Neural cell (in vitro differentiated cells): Measurements from ENCODE around the gene LRRC8B. TPM values are rescaled to one million over a fixed set of nuclear protein-coding genes. Genes with fewer than 3 reads are reported as not detected.

Source experiments
- H2AFZ ChIP-seq: fragments of 200-600, 300-800 bp; sonication (generic), shearing (Covaris generic); 2 replicates; pipeline ENCODE4 v1.6.0; 2014; ENCODE audit warnings: low read depth, mild to moderate bottlenecking, antibody characterized with exemption, low read length, moderate library complexity
- H3F3A ChIP-seq: fragments of 200-600 bp; shearing (Covaris generic); 2 replicates; pipeline ENCODE4 v1.6.1; 2016; ENCODE audit warnings: mild to moderate bottlenecking, moderate library complexity, mixed read lengths, antibody characterized with exemption, low read length; ENCODE audit not compliant: insufficient read depth, poor library complexity, severe bottlenecking
- H3K27ac ChIP-seq: fragments of 200-600, 300-800 bp; sonication (generic), shearing (Covaris generic); 2 replicates; pipeline ENCODE4 v1.5.1; 2014; ENCODE audit warnings: mild to moderate bottlenecking, low read length, moderate library complexity
- H3K27me3 ChIP-seq: fragments of 300-800, 200-600 bp; sonication (generic), shearing (Covaris generic); 2 replicates; pipeline ENCODE4 v1.6.0; 2014; ENCODE audit warnings: mild to moderate bottlenecking, low read depth, low read length, moderate library complexity; ENCODE audit not compliant: insufficient read depth
- H3K36me3 ChIP-seq: fragments of 300-800, 200-600 bp; sonication (generic), shearing (Covaris generic); 2 replicates; pipeline ENCODE4 v1.5.1; 2014; ENCODE audit warnings: mild to moderate bottlenecking, antibody characterized with exemption, low read length, moderate library complexity; ENCODE audit not compliant: insufficient read depth
- H3K4me2 ChIP-seq: fragments of 300-800, 200-600 bp; sonication (generic), shearing (Covaris generic); 2 replicates; pipeline ENCODE4 v1.6.0; 2014; ENCODE audit warnings: mild to moderate bottlenecking, low read length
- H3K4me3 ChIP-seq: fragments of 300-800, 200-600 bp; sonication (generic), shearing (Covaris generic); 2 replicates; pipeline ENCODE4 v1.5.1; 2014; ENCODE audit warnings: mild to moderate bottlenecking, low read length, moderate library complexity
- H3K79me2 ChIP-seq: fragments of 200-600 bp; shearing (Covaris generic); replicated peaks from 2 replicates; pipeline ENCODE4 v1.6.0; 2014; ENCODE audit warnings: mild to moderate bottlenecking, low read length, moderate library complexity; ENCODE audit not compliant: insufficient read depth
- H3K9ac ChIP-seq: fragments of 300-800, 200-600 bp; sonication (generic), shearing (Covaris generic); 2 replicates; pipeline ENCODE4 v1.6.1; 2016; ENCODE audit warnings: mild to moderate bottlenecking, low read length, mixed read lengths
- H3K9me2 ChIP-seq: fragments of 200-600 bp; shearing (Covaris generic); 2 replicates; pipeline ENCODE4 v1.6.1; 2016; ENCODE audit warnings: mild to moderate bottlenecking, low read length, mixed read lengths; ENCODE audit not compliant: insufficient read depth
- H3K9me3 ChIP-seq: fragments of 200-600, 300-800 bp; sonication (generic), shearing (Covaris generic); 2 replicates; pipeline ENCODE4 v1.6.1; 2016; ENCODE audit warnings: mild to moderate bottlenecking, mixed run types, low read length, moderate library complexity, mixed read lengths
- H4K20me1 ChIP-seq: fragments of 200-600 bp; shearing (Covaris generic); 2 replicates; pipeline ENCODE4 v1.6.1; 2016; ENCODE audit warnings: mild to moderate bottlenecking, mixed run types; ENCODE audit not compliant: insufficient read depth
- CTCF ChIP-seq: fragments of 450-650 bp; IDR thresholded peaks from 2 replicates; pipeline ENCODE4 v1.5.1; 2014; ENCODE audit warnings: antibody characterized with exemption, mild to moderate bottlenecking, moderate library complexity; ENCODE audit not compliant: poor library complexity, severe bottlenecking
- EP300 ChIP-seq: fragments of 450-650 bp; conservative IDR thresholded peaks from 2 replicates; pipeline ENCODE4 v1.6.1; 2014; ENCODE audit warnings: antibody characterized with exemption, mild to moderate bottlenecking, moderate library complexity; ENCODE audit not compliant: poor library complexity, severe bottlenecking
- EZH2 ChIP-seq: fragments of 200-600, 300-800 bp; shearing (Covaris generic), sonication (generic); IDR thresholded peaks from 2 replicates; pipeline ENCODE4 v1.6.1; 2014; ENCODE audit warnings: antibody characterized with exemption, low read length, borderline replicate concordance, mild to moderate bottlenecking; ENCODE audit not compliant: insufficient read depth, poor library complexity, severe bottlenecking
- MXI1 ChIP-seq: fragments of 450-650 bp; conservative IDR thresholded peaks from 2 replicates; pipeline ENCODE4 v1.6.1; 2014; ENCODE audit warnings: antibody characterized with exemption, mild to moderate bottlenecking; ENCODE audit not compliant: poor library complexity, severe bottlenecking
- POLR2AphosphoS5 ChIP-seq: IDR thresholded peaks from 2 replicates; pipeline ENCODE4 v1.6.1; 2012
- RAD21 ChIP-seq: fragments of 450-650 bp; conservative IDR thresholded peaks from 2 replicates; pipeline ENCODE4 v1.6.1; 2014; ENCODE audit warnings: antibody characterized with exemption, mild to moderate bottlenecking, moderate library complexity
- REST ChIP-seq: IDR thresholded peaks from 2 replicates; pipeline ENCODE4 v1.6.1; 2012; ENCODE audit warnings: borderline replicate concordance
- SMC3 ChIP-seq: fragments of 450-650 bp; conservative IDR thresholded peaks from 2 replicates; pipeline ENCODE4 v1.6.1; 2014; ENCODE audit warnings: antibody characterized with exemption, mild to moderate bottlenecking, moderate library complexity; ENCODE audit not compliant: poor library complexity
- TAF1 ChIP-seq: IDR thresholded peaks from 2 replicates; pipeline ENCODE4 v1.6.1; 2012; ENCODE audit warnings: low read depth
- polyA plus RNA-seq: library from polyadenylated mRNA; depleted of rRNA; stranded (reverse); fragments of >200 nt; gene quantifications from 2 replicates; pipeline ENCODE4 v1.2.3, GENCODE V29; 2014

LRRC8B gene
- polyA plus RNA-seq, 1 donor from 2014 or later = 15.9 TPM

GRCh38 chr1:89502042-89502441 is 22.6 kb upstream of the LRRC8B start:
- TF ChIP-seq REST (no peak), TAF1 (no peak), EP300 (no peak), MXI1 (no peak), CTCF (no peak), RAD21 (no peak), SMC3 (no peak), EZH2 (no peak)
- H3K4me3 ChIP-seq = no peak overlapping the region
- H3K36me3 ChIP-seq = no peaks in the 10 kb centered on the region
- no peaks in the 10 kb centered on the region for H3F3A ChIP-seq
- no peaks in the 10 kb centered on the region for H3K27me3 ChIP-seq
- no peak overlapping the region for H3K9ac ChIP-seq
- H4K20me1 ChIP-seq = no peaks in the 10 kb centered on the region
- H2AFZ ChIP-seq = no peak overlapping the region
- no peaks in the 10 kb centered on the region for H3K9me3 ChIP-seq
- H3K79me2 ChIP-seq = no peaks in the 10 kb centered on the region
- no peaks in the 10 kb centered on the region for H3K9me2 ChIP-seq
- no peak overlapping the region for H3K4me2 ChIP-seq
- no peak overlapping the region for H3K27ac ChIP-seq

GRCh38 chr1:89502895-89503294 is 21.7 kb upstream of the LRRC8B start:
- no peaks in the 10 kb centered on the region for H3K27me3 ChIP-seq
- H3K9me3 ChIP-seq = no peaks in the 10 kb centered on the region

More at GRCh38 chr1:89502895-89503294, 21.7 kb upstream of the LRRC8B start:
- TF ChIP-seq SMC3 (no peak), TAF1 (no peak), CTCF (no peak), EP300 (no peak), RAD21 (no peak), REST (no peak), EZH2 (no peak), POLR2AphosphoS5 (no peak), MXI1 (no peak)
- Histone ChIP-seq H3K4me3 (no peak overlapping the region), H3K27ac (no peak overlapping the region), H3K4me2 (no peak overlapping the region), H4K20me1 (no peaks in the 10 kb centered on the region), H2AFZ (no peak overlapping the region), H3K9ac (no peak overlapping the region), H3F3A (no peaks in the 10 kb centered on the region), H3K36me3 (no peaks in the 10 kb centered on the region), H3K9me2 (no peaks in the 10 kb centered on the region), H3K79me2 (no peaks in the 10 kb centered on the region)
